GM13977 (cell line): Measurements from ENCODE around the gene HGFAC.

Experiments used
- DNase-seq: peaks from one replicate; pipeline ENCODE4 v3.0.0; 2012; ENCODE audit warnings: low spot score
- CTCF ChIP-seq: IDR thresholded peaks from 2 replicates; pipeline ENCODE4 v1.5.1; 2012; ENCODE audit warnings: mild to moderate bottlenecking, control low read depth; ENCODE audit not compliant: insufficient read depth; ENCODE audit errors: extremely low read depth, missing control alignments
- in situ Hi-C: fragments of 300-500 bp; cut with MboI; formaldehyde crosslinking; loops from one replicate; pipeline ENCODE4 v1.12.0; 2022; ENCODE audit warnings: low sequenced_read_pairs, low pct_unique_long_range_greater_than_20kb, mixed read lengths, inconsistent platforms; ENCODE audit not compliant: unreplicated experiment

HGFAC gene

DNA sequence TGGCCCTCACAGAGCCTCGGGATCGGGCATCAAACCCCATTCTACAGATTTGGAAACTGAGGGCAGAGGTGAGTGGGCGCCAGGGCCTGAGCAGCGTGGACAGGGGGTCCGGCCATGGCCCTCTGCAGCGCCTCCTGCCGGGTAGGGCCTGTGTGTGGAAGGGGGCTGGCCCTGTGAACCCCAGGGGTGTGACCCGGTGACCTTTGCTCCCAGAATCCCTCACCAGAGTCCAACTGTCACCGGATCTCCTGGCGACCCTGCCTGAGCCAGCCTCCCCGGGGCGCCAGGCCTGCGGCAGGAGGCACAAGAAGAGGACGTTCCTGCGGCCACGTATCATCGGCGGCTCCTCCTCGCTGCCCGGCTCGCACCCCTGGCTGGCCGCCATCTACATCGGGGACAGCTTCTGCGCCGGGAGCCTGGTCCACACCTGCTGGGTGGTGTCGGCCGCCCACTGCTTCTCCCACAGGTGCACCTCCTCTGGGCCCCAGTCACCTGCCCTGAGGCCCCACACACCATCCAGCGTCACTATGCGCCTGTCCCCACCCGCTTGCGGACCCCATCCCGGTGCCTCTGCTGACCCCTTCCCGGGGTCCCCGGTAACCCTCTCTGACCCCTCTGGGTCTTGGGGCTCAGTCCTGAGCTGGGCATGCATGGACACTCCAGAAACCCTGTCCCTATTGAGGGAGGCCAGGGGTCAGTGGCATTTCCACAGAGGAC lies 4.2 kb downstream of the HGFAC start:
- in situ Hi-C loops = no loop called here
- no peak for DNase-seq
- no peak for TF ChIP-seq CTCF

DNA sequence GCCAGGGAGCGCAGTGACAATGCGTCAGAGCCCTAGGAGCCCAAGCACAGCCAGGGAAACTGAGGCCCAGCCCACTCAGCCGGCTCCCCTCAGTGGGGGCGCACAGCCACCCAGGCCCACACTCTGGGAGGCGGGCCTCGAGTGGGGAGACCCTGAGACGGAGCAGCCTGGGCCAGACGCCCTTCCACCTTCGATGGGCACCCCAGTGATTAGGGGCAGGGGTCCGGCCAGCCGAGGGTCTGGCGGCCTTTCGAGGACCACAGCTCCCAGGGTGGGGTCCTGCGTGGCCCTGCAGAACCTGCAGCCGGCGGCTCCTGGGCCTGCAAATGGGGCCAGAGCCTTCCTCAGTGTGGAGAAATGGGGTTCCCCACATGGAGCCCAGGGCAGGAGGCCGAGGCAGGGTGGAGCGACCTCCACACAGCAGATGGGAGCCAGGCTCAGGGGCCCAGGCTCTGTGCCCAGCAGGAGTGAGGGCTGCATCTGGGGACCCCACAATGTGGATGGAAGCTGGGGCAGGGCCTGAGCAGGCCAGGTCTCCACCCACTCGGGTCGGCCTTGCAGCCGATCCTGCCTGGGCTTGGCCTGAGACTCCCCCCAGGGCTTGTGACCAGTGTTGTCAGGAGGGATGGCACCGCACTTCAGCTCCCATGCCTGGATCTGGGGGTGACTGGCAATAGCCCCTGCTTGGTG lies 5.0 kb downstream of the HGFAC start:
- DNase-seq = no peak
- TF ChIP-seq CTCF = no peak
- in situ Hi-C loops = no loop called here

DNA sequence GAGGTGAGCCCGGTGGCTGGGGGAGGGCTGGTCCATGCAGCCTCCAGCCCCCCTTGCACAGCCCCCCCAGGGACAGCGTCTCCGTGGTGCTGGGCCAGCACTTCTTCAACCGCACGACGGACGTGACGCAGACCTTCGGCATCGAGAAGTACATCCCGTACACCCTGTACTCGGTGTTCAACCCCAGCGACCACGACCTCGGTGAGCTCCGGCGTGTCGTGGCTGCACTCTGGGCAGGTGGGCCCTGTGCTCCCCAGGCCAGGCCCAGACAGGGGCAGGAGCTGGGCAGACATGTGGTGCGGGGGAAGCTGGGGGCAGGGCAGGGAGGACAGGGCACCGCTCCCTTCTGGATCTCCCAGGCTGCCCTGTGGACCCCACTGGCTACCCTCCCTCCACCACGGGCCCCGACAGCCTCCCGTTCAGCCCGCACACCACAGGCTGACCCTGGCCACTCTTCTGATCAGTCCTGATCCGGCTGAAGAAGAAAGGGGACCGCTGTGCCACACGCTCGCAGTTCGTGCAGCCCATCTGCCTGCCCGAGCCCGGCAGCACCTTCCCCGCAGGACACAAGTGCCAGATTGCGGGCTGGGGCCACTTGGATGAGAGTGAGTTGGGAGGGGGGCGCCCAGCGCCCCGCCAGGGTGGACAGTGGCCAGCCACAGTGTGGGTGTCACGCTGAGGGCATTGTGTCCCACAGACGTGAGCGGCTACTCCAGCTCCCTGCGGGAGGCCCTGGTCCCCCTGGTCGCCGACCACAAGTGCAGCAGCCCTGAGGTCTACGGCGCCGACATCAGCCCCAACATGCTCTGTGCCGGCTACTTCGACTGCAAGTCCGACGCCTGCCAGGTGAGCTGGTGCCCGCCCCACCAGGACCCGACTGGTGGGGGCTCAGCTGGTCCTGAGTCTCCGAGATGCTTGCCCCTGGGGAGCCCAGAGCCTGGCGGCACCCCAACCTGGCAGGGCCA lies 5.9 kb downstream of the HGFAC start:
- no peak for DNase-seq
- no peak for TF ChIP-seq CTCF
- in situ Hi-C loops = no loop called here

GRCh38 chr4:3449047-3449573 lies 7.3 kb downstream of the HGFAC start:
- no peak for DNase-seq
- no peak for TF ChIP-seq CTCF
- in situ Hi-C loops = no loop called here

DNA sequence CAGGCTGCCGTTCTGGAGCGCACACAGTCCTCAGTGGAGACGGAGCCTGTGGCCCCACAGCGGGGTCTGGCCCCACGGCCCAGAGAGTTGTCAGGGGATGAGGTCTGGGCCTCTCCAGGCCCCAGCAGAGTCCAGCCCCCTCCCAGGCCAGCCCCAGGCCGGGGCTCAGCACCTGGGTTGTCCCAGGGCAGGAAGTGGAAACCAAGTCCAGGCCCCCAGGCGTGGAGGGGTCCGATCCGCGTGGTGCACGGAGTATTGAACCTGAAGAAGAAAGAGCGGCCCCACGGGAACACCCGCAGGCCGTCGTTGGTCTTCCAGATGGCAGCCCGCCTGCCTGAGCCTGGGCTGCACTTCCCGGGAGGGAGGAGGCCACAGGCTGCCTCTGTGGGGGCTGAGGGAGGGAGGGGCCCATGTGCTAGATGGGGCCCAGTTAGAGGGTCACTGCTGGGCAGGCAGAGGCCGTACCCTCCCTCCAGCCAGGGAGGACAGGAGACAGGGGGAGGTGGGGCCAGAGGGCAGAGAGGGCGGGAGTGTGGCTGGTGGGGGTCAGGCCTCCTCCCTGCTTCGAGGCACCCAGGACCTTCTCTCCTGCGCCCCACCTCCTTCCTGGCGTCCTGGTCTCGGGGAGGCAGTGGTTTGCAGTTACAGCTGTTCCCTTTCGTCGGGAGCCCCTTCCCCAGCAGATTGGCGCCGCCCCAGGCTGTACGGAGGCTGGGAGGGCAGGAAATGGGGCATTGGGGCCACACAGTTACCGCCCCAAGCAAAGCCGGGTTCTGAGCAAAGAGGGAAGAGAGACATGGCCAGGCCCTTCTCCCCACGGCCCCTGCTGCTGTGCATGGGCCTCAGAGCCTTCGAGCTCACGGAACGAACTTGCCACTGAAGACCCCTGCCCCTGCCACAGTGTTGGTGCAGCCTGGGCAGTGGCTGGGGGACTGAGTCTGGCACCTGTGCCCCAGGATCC lies 8.1 kb downstream of the HGFAC start:
- no peak for DNase-seq
- TF ChIP-seq CTCF = no peak
- in situ Hi-C loops = loop anchor here (10.0 kb wide), 1 partner anchor 105 kb away; no protein-coding TSS in a partner anchor

DNA sequence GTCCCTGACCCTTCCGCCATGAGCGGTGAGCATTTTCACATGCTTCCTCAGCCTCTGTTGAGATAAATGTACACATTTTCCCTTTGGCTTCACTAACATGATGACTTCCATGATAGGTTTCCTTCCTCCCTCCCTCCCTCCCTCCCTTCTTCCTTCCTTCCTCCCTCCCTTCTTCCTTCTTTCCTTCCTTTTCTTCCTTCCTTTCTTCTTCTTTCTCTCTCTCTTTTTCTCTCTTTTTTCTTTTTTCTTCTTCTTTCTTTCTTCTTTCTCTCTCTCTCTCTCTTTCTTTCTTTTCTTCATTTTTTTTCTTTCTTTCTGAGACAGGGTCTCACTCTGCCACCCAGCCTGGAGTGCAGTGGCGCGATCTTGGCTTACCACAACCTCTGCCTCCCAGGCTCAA lies 8.9 kb downstream of the HGFAC start:
- in situ Hi-C loops = loop anchor here (10.0 kb wide), 1 partner anchor 106 kb away; no protein-coding TSS in a partner anchor
- no peak for TF ChIP-seq CTCF
- DNase-seq = no peak
